ENCODE measurements around the gene TLE6.
"Not testable (repeated sequence)": the region's sequence is repeated elsewhere in the genome, so short reads cannot be mapped to it uniquely, and the experiment has no call there.

The TLE6 gene

DNA sequence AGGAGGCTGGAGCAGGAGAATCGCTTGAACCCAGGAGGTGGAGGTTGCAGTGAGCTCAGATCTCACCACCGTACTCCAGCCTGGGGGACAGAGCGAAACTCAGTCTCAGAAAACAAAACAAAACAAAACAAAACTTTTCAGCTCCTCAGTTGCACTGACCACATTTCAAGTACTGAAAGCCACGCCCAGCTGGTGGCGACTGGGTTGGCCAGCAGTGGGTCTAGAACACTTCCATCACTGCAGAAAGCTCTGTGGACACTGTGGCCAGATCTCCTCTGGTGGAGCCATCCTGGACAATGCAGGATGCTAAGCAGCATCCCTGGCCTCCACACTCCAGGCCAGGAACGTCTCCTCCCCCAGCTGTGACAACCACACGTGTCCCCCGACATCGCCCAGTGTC is 30.6 kb downstream of the TLE6 start:
- POLR2A ChIA-PET = interaction anchor here (0.6 to 1.0 kb wide), 2 partner anchors 28 to 57 kb away, joined by 3 read pairs; no protein-coding TSS in a partner anchor
- DNase-seq (ENCODE audit: extremely low spot score) = no peak
- no peak for TF ChIP-seq SUZ12 (IDR thresholded peaks at IDR 0.05)
- no peak for TF ChIP-seq BHLHE40 (IDR thresholded peaks at IDR 0.05; ENCODE audit: borderline replicate concordance)
- no peak for TF ChIP-seq SP1 (IDR thresholded peaks at IDR 0.05)
- no peak for TF ChIP-seq ZNF384 (IDR thresholded peaks at IDR 0.05)
- CTCF ChIA-PET = no interaction called here

- POLR2A ChIA-PET = no interaction called here
- TF ChIP-seq ELF4 (IDR thresholded peaks at IDR 0.05) (no peak), SP1 (IDR thresholded peaks at IDR 0.05) (no peak), FOXM1 (IDR thresholded peaks at IDR 0.05; ENCODE audit: borderline replicate concordance) (no peak), L3MBTL2 (conservative IDR thresholded peaks at IDR 0.05) (no peak), SUZ12 (IDR thresholded peaks at IDR 0.05) (no peak), HDGF (IDR thresholded peaks at IDR 0.05; ENCODE audit: borderline replicate concordance) (no peak), ZNF384 (IDR thresholded peaks at IDR 0.05) (no peak), FOXA1 (IDR thresholded peaks at IDR 0.05) (no peak), BHLHE40 (IDR thresholded peaks at IDR 0.05; ENCODE audit: borderline replicate concordance) (no peak), FOXK2 (IDR thresholded peaks at IDR 0.05) (no peak), LEF1 (IDR thresholded peaks at IDR 0.05; ENCODE audit: borderline replicate concordance) (no peak), CTBP1 (IDR thresholded peaks at IDR 0.05; ENCODE audit: borderline replicate concordance) (no peak), TARDBP (IDR thresholded peaks at IDR 0.05) (no peak), NFRKB (IDR thresholded peaks at IDR 0.05) (no peak), ARNT (IDR thresholded peaks at IDR 0.05) (no peak)
- TF ChIP-seq, protein P1, sequence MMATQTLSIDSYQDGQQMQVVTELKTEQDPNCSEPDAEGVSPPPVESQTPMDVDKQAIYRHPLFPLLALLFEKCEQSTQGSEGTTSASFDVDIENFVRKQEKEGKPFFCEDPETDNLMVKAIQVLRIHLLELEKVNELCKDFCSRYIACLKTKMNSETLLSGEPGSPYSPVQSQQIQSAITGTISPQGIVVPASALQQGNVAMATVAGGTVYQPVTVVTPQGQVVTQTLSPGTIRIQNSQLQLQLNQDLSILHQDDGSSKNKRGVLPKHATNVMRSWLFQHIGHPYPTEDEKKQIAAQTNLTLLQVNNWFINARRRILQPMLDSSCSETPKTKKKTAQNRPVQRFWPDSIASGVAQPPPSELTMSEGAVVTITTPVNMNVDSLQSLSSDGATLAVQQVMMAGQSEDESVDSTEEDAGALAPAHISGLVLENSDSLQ (IDR thresholded peaks at IDR 0.05) = no peak
- DNase-seq (ENCODE audit: extremely low spot score) = no peak
- CTCF ChIA-PET = no interaction called here
These were observed 31.6 kb downstream of the TLE6 start for GRCh38 chr19:3008994-3009393.

GRCh38 chr19:3010871-3011270 is 33.5 kb downstream of the TLE6 start:
- ChIA-PET CTCF (no interaction called here), POLR2A (no interaction called here)
- TF ChIP-seq ZNF384 (IDR thresholded peaks at IDR 0.05) (no peak), FOXM1 (IDR thresholded peaks at IDR 0.05; ENCODE audit: borderline replicate concordance) (no peak), L3MBTL2 (conservative IDR thresholded peaks at IDR 0.05) (no peak), SP1 (IDR thresholded peaks at IDR 0.05) (no peak), TARDBP (IDR thresholded peaks at IDR 0.05) (no peak), FOXK2 (IDR thresholded peaks at IDR 0.05) (no peak), BHLHE40 (IDR thresholded peaks at IDR 0.05; ENCODE audit: borderline replicate concordance) (no peak), SUZ12 (IDR thresholded peaks at IDR 0.05) (no peak), FOXA1 (IDR thresholded peaks at IDR 0.05) (no peak), LEF1 (IDR thresholded peaks at IDR 0.05; ENCODE audit: borderline replicate concordance) (no peak), HDGF (IDR thresholded peaks at IDR 0.05; ENCODE audit: borderline replicate concordance) (no peak), ARNT (IDR thresholded peaks at IDR 0.05) (no peak), NFRKB (IDR thresholded peaks at IDR 0.05) (no peak), CTBP1 (IDR thresholded peaks at IDR 0.05; ENCODE audit: borderline replicate concordance) (no peak), ELF4 (IDR thresholded peaks at IDR 0.05) (no peak)
- TF ChIP-seq, protein P1 (IDR thresholded peaks at IDR 0.05) = no peak
- no peak for DNase-seq (ENCODE audit: extremely low spot score)

DNA sequence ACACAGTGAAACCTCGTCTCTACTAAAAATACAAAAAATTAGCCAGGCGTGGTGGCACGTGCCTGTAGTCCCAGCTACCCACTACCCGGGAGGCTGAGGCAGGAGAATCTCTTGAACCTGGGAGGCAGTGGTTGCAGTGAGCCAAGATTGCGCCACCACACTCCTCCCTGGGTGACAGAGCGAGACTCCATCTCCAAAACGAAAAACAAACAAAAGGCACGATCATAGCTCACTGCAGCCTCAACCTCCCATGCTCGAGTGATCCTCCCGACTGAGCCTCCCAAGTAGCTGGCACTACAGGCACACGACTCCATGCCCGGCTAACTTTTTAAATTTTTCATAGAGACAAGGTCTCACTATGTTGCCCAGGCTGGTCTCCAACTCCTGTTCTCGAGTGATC is 34.7 kb downstream of the TLE6 start:
- POLR2A ChIA-PET; CTCF ChIA-PET; DNase-seq (ENCODE audit: extremely low spot score): not testable (repeated sequence)

GRCh38 chr19:3012621-3013262 is 35.4 kb downstream of the TLE6 start:
- ChIA-PET CTCF (no interaction called here), POLR2A (interaction anchor here (1.9 kb wide), 1 partner anchor 23 kb away, joined by 4 read pairs; no protein-coding TSS in a partner anchor)
- TF ChIP-seq FOXA1 (IDR thresholded peaks at IDR 0.05) (no peak), ZNF384 (IDR thresholded peaks at IDR 0.05) (no peak), CTBP1 (IDR thresholded peaks at IDR 0.05; ENCODE audit: borderline replicate concordance) (no peak), SP1 (IDR thresholded peaks at IDR 0.05) (no peak), NFRKB (IDR thresholded peaks at IDR 0.05) (no peak), FOXM1 (IDR thresholded peaks at IDR 0.05; ENCODE audit: borderline replicate concordance) (no peak), SUZ12 (IDR thresholded peaks at IDR 0.05) (no peak), ELF4 (IDR thresholded peaks at IDR 0.05) (no peak), L3MBTL2 (conservative IDR thresholded peaks at IDR 0.05) (no peak), HDGF (IDR thresholded peaks at IDR 0.05; ENCODE audit: borderline replicate concordance) (no peak), FOXK2 (IDR thresholded peaks at IDR 0.05) (no peak), TARDBP (IDR thresholded peaks at IDR 0.05) (no peak)
- DNase-seq (ENCODE audit: extremely low spot score) = no peak

DNA sequence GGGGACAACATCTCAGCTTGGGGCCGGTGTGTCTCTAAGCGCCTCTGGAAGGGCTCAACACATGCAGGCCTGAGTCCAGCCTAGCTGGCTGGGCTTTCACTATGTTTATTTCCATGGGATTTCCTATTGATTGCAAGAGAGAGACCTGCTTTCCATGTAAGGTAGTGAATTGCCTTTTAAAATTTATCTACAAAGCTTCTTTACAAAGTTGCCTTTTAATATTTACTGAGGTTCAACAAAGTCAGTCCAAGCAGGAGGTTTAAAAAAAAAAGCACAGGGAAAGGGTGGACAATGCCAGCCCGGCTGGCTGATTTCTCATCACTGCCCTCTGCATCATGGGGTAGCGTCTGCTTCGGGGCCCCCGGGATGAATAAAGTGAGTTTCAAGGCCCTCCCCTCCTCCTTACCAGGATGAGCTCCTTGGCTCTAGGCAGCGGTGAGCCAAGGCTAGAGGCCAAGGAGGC is 35.9 kb downstream of the TLE6 start:
- CTCF ChIA-PET = interaction anchor here (0.6 kb wide), 1 partner anchor 470 kb away, joined by 3 read pairs; no protein-coding TSS in a partner anchor
- POLR2A ChIA-PET = interaction anchor here (1.9 kb wide), 1 partner anchor 23 kb away, joined by 4 read pairs; no protein-coding TSS in a partner anchor
- no peak for DNase-seq (ENCODE audit: extremely low spot score)

More for the DNA sequence above, 35.9 kb downstream of the TLE6 start:
- TF ChIP-seq ARNT (IDR thresholded peaks at IDR 0.05) = no peak
- TF ChIP-seq CTBP1 (IDR thresholded peaks at IDR 0.05; ENCODE audit: borderline replicate concordance) = no peak
- no peak for TF ChIP-seq SUZ12 (IDR thresholded peaks at IDR 0.05)
- no peak for TF ChIP-seq FOXM1 (IDR thresholded peaks at IDR 0.05; ENCODE audit: borderline replicate concordance)
- no peak for TF ChIP-seq ELF4 (IDR thresholded peaks at IDR 0.05)
- TF ChIP-seq FOXA1 (IDR thresholded peaks at IDR 0.05) = no peak
- TF ChIP-seq FOXK2 (IDR thresholded peaks at IDR 0.05) = no peak
- no peak for TF ChIP-seq L3MBTL2 (conservative IDR thresholded peaks at IDR 0.05)
- no peak for TF ChIP-seq SP1 (IDR thresholded peaks at IDR 0.05)
- TF ChIP-seq NFRKB (IDR thresholded peaks at IDR 0.05) = no peak
- no peak for TF ChIP-seq LEF1 (IDR thresholded peaks at IDR 0.05; ENCODE audit: borderline replicate concordance)
- TF ChIP-seq ZNF384 (IDR thresholded peaks at IDR 0.05) = no peak
- TF ChIP-seq HDGF (IDR thresholded peaks at IDR 0.05; ENCODE audit: borderline replicate concordance) = no peak
- TF ChIP-seq BHLHE40 (IDR thresholded peaks at IDR 0.05; ENCODE audit: borderline replicate concordance) = no peak
- no peak for TF ChIP-seq TARDBP (IDR thresholded peaks at IDR 0.05)
- TF ChIP-seq, protein P1 (IDR thresholded peaks at IDR 0.05) = no peak
